GM23338 (cell line): Measurements from ENCODE around the gene CHCHD5.

Experiments used
- CREB1 ChIP-seq: fragments of 250-450 bp; sonication (Bioruptor Pico); IDR thresholded peaks from 2 replicates; pipeline ENCODE4 v1.5.0; 2020; ENCODE audit warnings: low read depth, mild to moderate bottlenecking, moderate library complexity
- CTCF ChIP-seq, 2 experiments: fragments of 200-600 bp in 1 of 2; sonication (generic) in 1 of 2; conservative IDR thresholded peaks; 2 replicates each; pipeline versions ENCODE4 v1.5.1 to v1.6.1; 2016 to 2017; ENCODE audit warnings: antibody characterized with exemption in 2 of 2, low read depth in 2 of 2, mild to moderate bottlenecking in 2 of 2, moderate library complexity in 1 of 2
- ETS1 ChIP-seq: IDR thresholded peaks from 2 replicates; pipeline ENCODE4 v1.6.1; 2016; ENCODE audit warnings: antibody characterized with exemption
- EZH2 ChIP-seq: fragments of 200-600 bp; sonication (generic); IDR thresholded peaks from one replicate; pipeline ENCODE4 v1.8.0; 2017; ENCODE audit warnings: antibody characterized with exemption, mild to moderate bottlenecking, low read depth; ENCODE audit not compliant: unreplicated experiment
- EZH2phosphoT487 ChIP-seq: fragments of 200-600 bp; sonication (generic); IDR thresholded peaks from one replicate; pipeline ENCODE4 v1.8.1; 2018; ENCODE audit warnings: antibody characterized with exemption; ENCODE audit not compliant: unreplicated experiment
- JUNB ChIP-seq: IDR thresholded peaks from one replicate; pipeline ENCODE4 v1.6.1; 2016; ENCODE audit warnings: antibody characterized with exemption; ENCODE audit not compliant: unreplicated experiment
- NANOG ChIP-seq: IDR thresholded peaks from 2 replicates; pipeline ENCODE4 v1.6.1; 2016; ENCODE audit warnings: antibody characterized with exemption, borderline replicate concordance
- POLR2AphosphoS5 ChIP-seq: IDR thresholded peaks from 2 replicates; pipeline ENCODE4 v1.6.1; 2016; ENCODE audit warnings: antibody characterized with exemption, low read depth
- REST ChIP-seq: IDR thresholded peaks from one replicate; pipeline ENCODE4 v1.6.1; 2018; ENCODE audit warnings: antibody characterized with exemption; ENCODE audit not compliant: unreplicated experiment
- STAT1 ChIP-seq: IDR thresholded peaks from one replicate; pipeline ENCODE4 v1.6.1; 2016; ENCODE audit warnings: antibody characterized with exemption; ENCODE audit not compliant: unreplicated experiment
- ZNF114 ChIP-seq: fragments of 250-450 bp; sonication (Bioruptor Pico); IDR thresholded peaks from 2 replicates; pipeline ENCODE4 v1.5.0; 2020; ENCODE audit warnings: mild to moderate bottlenecking, moderate library complexity
- ZNF331 ChIP-seq: fragments of 250-450 bp; sonication (Bioruptor Pico); IDR thresholded peaks from 2 replicates; pipeline ENCODE4 v1.5.0; 2020; ENCODE audit warnings: low read depth, mild to moderate bottlenecking, moderate library complexity

- TF ChIP-seq CTCF (conservative IDR thresholded peaks at IDR 0.05; ENCODE audit: low read depth in 2 of 2) (no peak), POLR2AphosphoS5 (no peak), EZH2 (no peak), EZH2phosphoT487 (no peak), JUNB (no peak), ZNF331 (CRISPR knock-in tag) (no peak), NANOG (no peak), STAT1 (no peak), REST (no peak), CREB1 (no peak), ZNF114 (CRISPR knock-in tag) (no peak), ETS1 (no peak)
Measured at GRCh38 chr2:112591413-112591812, 7.0 kb downstream of the CHCHD5 start.
